ENCODE results near the gene VWA8. TPM values are rescaled to one million over a fixed set of nuclear protein-coding genes. Genes with fewer than 3 reads are reported as not detected.

VWA8 gene
- total RNA-seq, 3 donors from 2014 or later = 18.4 to 43.5 (median 34.7) TPM

GRCh38 chr13:41557719-41558118 lies 403.2 kb downstream of the VWA8 start:
- peaks cover 0 to 11% of the 10 kb centered on the region in 2 donors for H3K4me1 ChIP-seq
- no peak overlapping the region for H3K27ac ChIP-seq
- H3K27me3 ChIP-seq = no peaks in the 10 kb centered on the region
- H3K4me3 ChIP-seq = no peak overlapping the region
- DNase-seq (ENCODE audit: low spot score in 2 of 2) = no peak
- intact Hi-C loops (cut with DNase I; ENCODE audit: low total_unique reads) = no loop called here
- H3K9me3 ChIP-seq = no peaks in the 10 kb centered on the region
- no peaks in the 10 kb centered on the region for H3K36me3 ChIP-seq
- no peak for TF ChIP-seq POLR2A (IDR thresholded peaks at IDR 0.05)
- TF ChIP-seq POLR2AphosphoS5 (IDR thresholded peaks at IDR 0.05) = no peak
- TF ChIP-seq CTCF (IDR thresholded peaks at IDR 0.05) = no peak

GRCh38 chr13:41554626-41555386 lies 406.1 kb downstream of the VWA8 start:
- no peak for TF ChIP-seq CTCF (IDR thresholded peaks at IDR 0.05)
- TF ChIP-seq POLR2AphosphoS5 (IDR thresholded peaks at IDR 0.05) = no peak
- TF ChIP-seq POLR2A (IDR thresholded peaks at IDR 0.05) = no peak
- intact Hi-C loops (cut with DNase I; ENCODE audit: low total_unique reads) = no loop called here
- no peak overlapping the region for H3K4me3 ChIP-seq
- H3K4me1 ChIP-seq = no peaks in the 10 kb centered on the region
- no peak overlapping the region for H3K27ac ChIP-seq
- DNase-seq (ENCODE audit: low spot score in 2 of 2) = no peak
- no peaks in the 10 kb centered on the region for H3K9me3 ChIP-seq
- H3K36me3 ChIP-seq = no peaks in the 10 kb centered on the region
- no peaks in the 10 kb centered on the region for H3K27me3 ChIP-seq

- Histone ChIP-seq H3K27me3 (no peaks in the 10 kb centered on the region), H3K9me3 (no peaks in the 10 kb centered on the region), H3K27ac (no peak overlapping the region), H3K4me3 (no peak overlapping the region), H3K36me3 (no peaks in the 10 kb centered on the region), H3K4me1 (no peaks in the 10 kb centered on the region)
- TF ChIP-seq POLR2AphosphoS5 (IDR thresholded peaks at IDR 0.05) (no peak), CTCF (IDR thresholded peaks at IDR 0.05) (no peak), POLR2A (IDR thresholded peaks at IDR 0.05) (no peak)
- intact Hi-C loops (cut with DNase I; ENCODE audit: low total_unique reads) = no loop called here
- no peak for DNase-seq (ENCODE audit: low spot score in 2 of 2)
Measured at GRCh38 chr13:41554180-41554579, 406.7 kb downstream of the VWA8 start.

- intact Hi-C loops (cut with DNase I; ENCODE audit: low total_unique reads) = no loop called here
- no peaks in the 10 kb centered on the region for H3K27me3 ChIP-seq
Measured at GRCh38 chr13:41552031-41552430, 408.9 kb downstream of the VWA8 start.

More at GRCh38 chr13:41552031-41552430, 408.9 kb downstream of the VWA8 start:
- no peak overlapping the region for H3K27ac ChIP-seq
- no peaks in the 10 kb centered on the region for H3K36me3 ChIP-seq
- H3K9me3 ChIP-seq = no peaks in the 10 kb centered on the region
- no peak for DNase-seq (ENCODE audit: low spot score in 2 of 2)
- H3K4me1 ChIP-seq = no peaks in the 10 kb centered on the region
- TF ChIP-seq POLR2AphosphoS5 (IDR thresholded peaks at IDR 0.05) (no peak), POLR2A (IDR thresholded peaks at IDR 0.05) (no peak), CTCF (IDR thresholded peaks at IDR 0.05) (no peak)
- H3K4me3 ChIP-seq = no peak overlapping the region

Measured in breast epithelium (tissue), 4 donors.